GM06990 (cell line): ENCODE data around the gene CHST3.

ENCODE experiments used
- DNase-seq: peaks from one replicate; pipeline ENCODE4 v3.0.0-alpha.2; 2011; ENCODE audit not compliant: insufficient read length; ENCODE audit errors: extremely low read depth
- H3K27me3 ChIP-seq: replicated peaks from 2 replicates; pipeline ENCODE4 v1.6.0; 2011; ENCODE audit warnings: low read length; ENCODE audit not compliant: control insufficient read depth, insufficient read depth
- H3K36me3 ChIP-seq: 2 replicates; pipeline ENCODE4 v1.5.1; 2011; ENCODE audit warnings: low read length; ENCODE audit not compliant: control insufficient read depth, insufficient read depth
- H3K4me3 ChIP-seq: replicated peaks from 2 replicates; pipeline ENCODE4 v1.5.1; 2011; ENCODE audit warnings: low read depth, mild to moderate bottlenecking, control low read depth, low read length
- CTCF ChIP-seq: IDR thresholded peaks from 2 replicates; pipeline ENCODE4 v1.5.1; 2011; ENCODE audit warnings: low read length, control low read depth, mild to moderate bottlenecking, inconsistent platforms; ENCODE audit not compliant: insufficient read depth, poor library complexity, severe bottlenecking

CHST3 gene

DNA sequence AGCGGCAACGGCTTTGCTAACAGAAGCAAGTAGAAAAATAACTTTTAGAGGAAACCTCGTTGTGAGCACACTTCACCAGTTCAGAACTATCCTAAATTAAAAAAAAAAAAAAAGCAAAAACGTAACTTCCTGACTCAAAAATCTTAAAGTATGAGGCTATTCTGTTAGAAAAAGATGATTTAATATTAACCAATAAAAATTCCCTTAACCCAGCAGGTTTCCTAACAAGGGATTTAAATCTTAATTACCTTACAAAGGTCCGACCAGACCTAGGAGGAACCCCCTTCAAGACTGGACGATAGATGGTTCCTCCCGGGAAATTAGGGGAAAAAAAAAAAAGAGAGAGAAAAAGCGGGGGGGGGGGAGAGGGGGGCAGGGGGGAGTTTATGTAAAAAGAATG, 22.9 kb upstream of the CHST3 start:
- DNase-seq = no peak
- Histone ChIP-seq H3K4me3 (no peak overlapping the region), H3K27me3 (no peaks in the 10 kb centered on the region), H3K36me3 (no peaks in the 10 kb centered on the region)
- no peak for TF ChIP-seq CTCF

DNA sequence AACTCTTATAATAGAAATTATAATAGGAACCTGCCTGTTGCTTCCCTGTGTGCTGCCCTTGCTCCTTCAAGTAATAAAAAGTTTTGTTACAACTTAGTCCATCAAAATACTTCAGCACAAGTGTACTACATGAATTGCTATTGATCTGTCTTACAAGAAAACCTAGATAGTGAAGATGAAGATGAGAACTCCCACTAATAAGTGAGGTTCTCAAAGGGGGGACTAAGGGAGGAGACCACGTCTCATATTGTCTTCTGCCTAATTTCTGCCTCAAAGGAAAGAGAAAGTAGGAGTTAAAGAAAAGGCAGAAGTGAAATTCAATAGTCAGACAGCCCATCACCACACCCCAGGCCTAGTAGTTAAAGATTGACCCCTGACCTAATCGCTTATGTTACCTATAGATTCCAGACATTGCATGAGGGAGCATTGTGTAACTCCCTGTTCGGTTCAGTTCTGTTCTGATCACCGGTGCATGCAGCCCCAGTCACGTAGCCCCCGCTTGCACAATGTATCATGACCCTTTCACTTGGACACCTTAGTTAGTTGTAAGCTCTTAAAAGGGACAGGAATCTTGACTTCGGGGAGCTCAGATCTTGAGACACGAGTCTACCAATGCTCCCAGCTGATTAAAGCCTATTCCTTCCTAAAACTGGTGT, 18.2 kb upstream of the CHST3 start:
- H3K27me3 ChIP-seq = no peaks in the 10 kb centered on the region
- H3K4me3 ChIP-seq = no peak overlapping the region
- no peak for TF ChIP-seq CTCF
- DNase-seq = no peak
- no peaks in the 10 kb centered on the region for H3K36me3 ChIP-seq

DNA sequence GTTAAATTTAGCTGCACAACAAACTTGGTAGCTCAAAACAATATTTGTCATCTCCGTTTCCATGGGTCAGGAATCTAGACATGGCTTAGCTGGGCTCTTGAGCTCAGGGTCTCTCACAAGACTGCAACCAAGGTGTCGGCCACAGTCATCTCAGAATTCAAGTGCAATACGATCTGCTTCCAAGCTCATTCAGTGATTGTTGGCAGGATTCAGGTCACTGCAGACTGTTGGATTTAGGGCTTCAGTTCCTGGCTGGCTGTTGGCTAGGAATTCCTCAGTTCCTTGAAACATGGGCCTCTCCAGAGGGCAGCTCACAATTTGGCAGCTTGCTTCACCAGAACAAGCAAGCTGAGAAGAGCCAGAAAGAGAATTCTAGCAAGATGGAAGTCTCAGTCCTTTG, 17.5 kb upstream of the CHST3 start:
- TF ChIP-seq CTCF = no peak
- Histone ChIP-seq H3K27me3 (no peaks in the 10 kb centered on the region), H3K4me3 (no peak overlapping the region), H3K36me3 (no peaks in the 10 kb centered on the region)
- DNase-seq = no peak

GRCh38 chr10:71948496-71949067, 15.6 kb upstream of the CHST3 start:
- H3K27me3 ChIP-seq = no peaks in the 10 kb centered on the region
- TF ChIP-seq CTCF = no peak
- H3K36me3 ChIP-seq = no peaks in the 10 kb centered on the region
- H3K4me3 ChIP-seq = no peak overlapping the region
- DNase-seq = no peak

DNA sequence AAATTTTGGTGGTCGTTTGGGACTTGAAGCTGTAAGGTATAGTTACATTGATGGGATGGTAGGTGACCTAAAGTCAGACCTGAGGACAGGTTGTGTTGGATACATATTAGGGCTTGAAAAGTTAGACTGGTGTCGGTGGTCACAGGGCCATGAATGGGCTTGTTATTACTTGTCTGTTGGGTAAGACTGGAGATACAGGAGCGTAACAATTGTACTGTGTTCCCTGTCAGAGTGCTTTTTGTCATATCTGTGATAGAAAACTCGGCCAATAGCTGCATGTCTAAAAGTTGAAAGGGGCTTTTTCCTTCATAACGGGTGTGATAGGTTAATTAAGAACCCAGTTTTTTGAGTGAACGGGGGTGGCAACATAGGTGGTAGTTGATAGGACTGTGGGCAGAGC, 13.5 kb upstream of the CHST3 start:
- TF ChIP-seq CTCF = no peak
- no peaks in the 10 kb centered on the region for H3K36me3 ChIP-seq
- no peak overlapping the region for H3K4me3 ChIP-seq
- H3K27me3 ChIP-seq = no peaks in the 10 kb centered on the region
- DNase-seq = no peak
